NCI-H1105 treated with DMSO at 0.1 percent for 48 hours (cell line): Measurements from ENCODE around the gene RAD50.
A peak's percentile ranks its signal among the peaks of the same experiment; 100 is the strongest.
"Not testable (repeated sequence)": the region's sequence is repeated elsewhere in the genome, so short reads cannot be mapped to it uniquely, and the experiment has no call there.

Source experiments
- DNase-seq: peaks from one replicate; lab custom pipeline; 2025; lab: John Stamatoyannopoulos, UW

Gene RAD50

DNA sequence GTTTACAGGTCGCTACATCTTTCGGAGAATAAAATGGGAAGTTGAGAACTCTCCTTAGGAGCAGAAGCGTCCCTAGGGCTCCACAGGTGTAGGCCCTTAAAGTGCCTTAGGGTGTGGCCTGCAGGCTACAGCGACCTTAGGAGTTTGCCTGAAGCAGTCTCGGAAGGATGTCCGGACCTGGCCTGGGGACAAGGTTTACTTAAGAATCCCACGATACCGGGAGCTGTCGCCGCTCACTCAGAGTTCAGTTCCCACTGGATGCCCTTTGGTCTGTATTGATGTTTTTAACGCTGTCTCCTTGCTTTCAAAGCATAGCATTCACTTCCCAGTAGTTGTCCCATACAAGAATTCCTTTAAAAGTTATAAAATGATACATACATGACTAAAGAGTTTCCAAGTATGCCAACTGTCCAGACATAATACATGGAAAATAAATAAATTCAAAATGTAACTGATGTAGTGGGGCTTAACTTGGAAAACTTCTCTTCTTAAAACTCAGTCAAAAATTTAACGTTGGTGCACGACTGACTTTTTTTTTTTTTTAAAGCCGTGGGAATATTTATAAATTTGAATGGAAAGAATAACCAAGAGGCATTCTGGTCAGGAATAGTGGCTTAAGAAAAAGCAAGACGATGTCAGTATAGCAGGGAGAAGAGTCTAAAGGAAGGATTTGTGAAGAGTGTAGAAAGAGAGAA lies 848 bp downstream of the RAD50 start:
- DNase-seq: peak; percentile 15

DNA sequence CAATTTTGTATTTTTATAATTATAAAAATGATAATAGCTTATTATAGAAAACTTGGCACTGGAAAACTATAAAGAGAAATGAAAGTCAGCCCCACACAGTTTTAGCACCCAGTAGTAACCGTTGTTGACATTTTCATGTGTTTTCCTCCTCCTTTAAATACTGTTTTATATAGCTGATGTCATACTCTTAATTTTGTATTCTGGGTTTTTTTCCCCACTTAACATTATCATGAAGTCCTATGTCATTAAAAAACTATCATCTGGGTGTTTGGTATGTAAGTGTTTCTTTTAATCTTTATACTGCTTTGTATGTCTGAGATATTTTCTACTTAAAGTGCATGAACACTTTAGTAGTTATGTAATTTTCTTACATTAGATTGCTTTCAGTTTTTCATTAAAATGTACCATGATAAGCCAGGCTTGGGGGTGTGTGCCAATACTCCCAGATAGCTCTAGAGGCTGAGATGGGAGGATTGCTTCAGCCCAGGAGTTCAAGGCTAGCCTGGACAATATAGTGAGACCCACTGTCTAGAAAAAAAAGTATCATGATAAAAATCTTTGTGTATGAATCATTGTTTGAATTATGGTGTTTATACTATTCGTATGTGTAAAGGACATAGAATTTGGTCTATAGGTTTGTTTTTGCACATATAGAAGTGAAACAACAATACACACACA lies 2.7 kb downstream of the RAD50 start:
- no peak for DNase-seq

DNA sequence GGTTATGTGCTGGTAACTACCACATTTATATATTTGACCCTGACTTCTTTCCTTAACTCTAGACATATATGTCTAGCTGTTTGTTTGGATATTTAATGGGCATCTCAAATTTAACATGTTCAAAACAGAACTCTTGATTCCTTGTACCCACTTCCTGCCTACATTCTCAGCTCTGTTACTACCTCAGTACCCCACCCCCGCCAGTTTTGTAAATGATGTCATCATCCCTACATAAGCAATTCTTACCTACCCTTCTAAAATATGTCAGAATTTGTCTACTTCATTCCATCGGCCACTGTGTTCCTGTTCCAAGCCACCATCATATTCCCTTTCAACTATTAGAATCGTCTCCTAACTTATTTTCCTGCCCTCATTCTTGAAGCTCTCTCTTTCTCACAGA lies 4.8 kb downstream of the RAD50 start:
- DNase-seq: no peak

DNA sequence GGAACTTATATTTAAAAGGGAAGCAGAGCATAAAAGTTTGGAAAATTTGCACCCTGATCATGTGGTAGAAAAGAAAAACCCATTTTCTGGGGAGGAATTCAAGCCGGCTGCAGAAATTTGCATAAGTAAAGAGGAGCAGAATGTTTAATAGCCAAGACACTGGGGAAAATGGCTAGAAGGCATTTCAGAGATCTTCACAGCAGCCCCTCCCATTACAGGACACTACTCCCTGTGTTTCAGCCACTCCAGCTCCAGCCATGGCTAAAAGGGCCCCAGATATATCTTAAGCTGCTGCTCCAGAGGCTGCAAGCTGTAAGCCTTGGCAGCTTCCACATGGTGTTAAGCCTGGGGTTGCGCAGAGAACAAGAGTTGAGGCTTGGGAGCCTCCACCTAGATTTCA lies 7.8 kb downstream of the RAD50 start:
- not testable (repeated sequence) for DNase-seq

DNA sequence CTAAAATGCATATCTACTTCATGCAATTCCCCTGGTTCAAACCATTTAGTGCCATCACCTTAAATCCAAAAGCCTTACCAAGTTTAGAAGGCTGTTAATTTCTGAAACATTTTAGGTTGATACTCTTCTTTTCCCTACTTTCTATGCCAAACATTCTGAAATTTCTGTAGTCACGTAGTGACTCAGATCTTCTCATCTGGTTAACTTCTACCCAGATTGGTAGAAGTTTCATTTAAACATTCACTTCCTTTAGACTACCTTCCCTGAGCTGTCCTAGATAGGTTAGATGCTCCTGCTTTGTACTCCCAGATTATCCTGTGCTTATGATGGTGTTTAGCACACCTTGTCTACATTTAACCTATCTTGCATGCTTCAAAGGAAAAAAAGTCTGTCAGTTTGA lies 9.9 kb downstream of the RAD50 start:
- DNase-seq: no peak

DNA sequence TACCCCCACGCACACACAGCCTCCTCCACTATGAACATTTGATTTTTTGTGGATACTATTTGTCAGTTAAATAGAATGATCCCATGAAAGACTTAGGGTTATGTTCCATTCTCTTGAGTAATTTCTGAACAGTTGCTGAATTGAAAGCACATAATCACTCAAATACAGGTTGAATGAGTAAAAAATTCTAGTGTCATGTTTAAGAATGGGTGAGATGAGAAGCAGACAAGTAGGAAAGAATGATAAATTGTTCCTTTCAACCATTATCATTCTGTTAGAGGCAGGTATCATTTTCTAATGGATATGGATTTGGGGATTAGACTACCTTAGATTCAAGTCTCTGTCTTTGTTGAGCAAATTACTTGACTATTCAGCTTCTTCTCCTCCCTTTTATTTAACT lies 19.3 kb downstream of the RAD50 start:
- no peak for DNase-seq

DNA sequence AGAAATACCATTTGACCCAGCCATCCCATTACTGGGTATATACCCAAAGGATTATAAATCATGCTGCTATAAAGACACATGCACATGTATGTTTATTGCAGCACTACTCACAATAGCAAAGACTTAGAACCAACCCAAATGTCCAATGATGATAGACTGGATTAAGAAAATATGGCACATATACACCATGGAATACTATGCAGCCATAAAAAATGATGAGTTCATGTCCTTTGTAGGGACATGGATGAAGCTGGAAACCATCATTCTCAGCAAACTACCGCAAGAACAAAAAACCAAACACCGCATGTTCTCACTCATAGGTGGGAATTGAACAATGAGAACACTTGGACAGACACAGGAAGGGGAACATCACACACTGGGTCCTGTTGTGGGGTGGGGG lies 27.8 kb downstream of the RAD50 start:
- not testable (repeated sequence) for DNase-seq

DNA sequence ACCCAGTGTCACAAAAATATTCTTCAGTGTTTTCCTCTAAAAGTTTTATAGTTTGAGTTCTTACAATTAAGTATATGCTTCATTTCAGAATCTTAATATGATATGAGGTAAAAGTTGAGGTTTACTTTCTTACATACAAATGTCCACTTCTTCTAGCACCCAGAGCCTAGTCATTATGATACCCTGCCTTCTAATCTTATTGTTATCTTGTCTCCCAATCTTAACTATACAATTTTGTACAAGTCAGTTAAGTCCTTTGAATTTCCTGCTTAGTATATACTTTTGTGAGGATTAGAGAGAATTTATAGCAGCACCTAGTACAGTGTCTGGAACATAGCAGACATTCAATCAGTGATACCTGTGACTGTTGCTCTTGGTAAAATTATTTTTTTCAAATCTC lies 29.3 kb downstream of the RAD50 start:
- no peak for DNase-seq

DNA sequence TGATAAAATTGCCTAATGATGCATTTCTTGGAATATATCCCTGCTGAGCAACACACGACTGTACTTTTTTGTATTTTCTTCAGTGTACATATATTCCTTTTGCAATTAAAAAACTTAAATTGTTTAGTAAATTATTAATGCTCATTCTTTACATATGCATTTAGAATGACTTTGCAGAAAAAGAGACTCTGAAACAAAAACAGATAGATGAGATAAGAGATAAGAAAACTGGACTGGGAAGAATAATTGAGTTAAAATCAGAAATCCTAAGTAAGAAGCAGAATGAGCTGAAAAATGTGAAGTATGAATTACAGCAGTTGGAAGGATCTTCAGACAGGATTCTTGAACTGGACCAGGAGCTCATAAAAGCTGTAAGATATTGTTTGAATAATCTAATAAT lies 32.7 kb downstream of the RAD50 start:
- DNase-seq: no peak

DNA sequence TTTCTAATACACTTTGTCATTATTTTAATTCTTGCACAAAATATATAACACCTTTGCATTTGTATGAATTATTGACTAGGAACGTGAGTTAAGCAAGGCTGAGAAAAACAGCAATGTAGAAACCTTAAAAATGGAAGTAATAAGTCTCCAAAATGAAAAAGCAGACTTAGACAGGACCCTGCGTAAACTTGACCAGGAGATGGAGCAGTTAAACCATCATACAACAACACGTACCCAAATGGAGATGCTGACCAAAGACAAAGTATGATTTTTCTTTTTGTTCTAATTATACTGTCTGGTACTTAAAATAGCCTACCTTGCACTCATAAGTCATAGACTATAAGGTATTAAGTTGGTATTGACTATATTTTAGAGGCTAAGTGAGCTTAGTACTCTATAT lies 34.4 kb downstream of the RAD50 start:
- no peak for DNase-seq

DNA sequence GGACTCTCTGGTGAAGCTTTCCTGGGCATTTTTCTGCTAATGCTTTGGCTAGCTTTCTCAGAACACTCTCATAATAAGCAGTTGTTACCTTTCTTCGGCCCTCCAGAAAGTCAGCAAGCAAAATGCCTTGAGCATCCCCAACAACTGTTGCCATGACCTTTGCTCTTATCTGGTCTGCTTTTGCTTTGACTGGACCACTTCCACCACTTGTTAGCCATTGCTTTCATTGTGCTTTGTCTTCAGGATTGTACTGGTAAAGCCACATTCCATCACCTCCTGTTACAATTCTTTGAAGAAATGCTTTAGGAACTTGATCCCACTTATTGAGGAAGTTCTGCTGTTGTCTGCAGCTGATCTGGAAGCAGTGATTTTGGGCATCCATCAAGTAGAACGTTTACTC lies 35.7 kb downstream of the RAD50 start:
- DNase-seq: no peak

DNA sequence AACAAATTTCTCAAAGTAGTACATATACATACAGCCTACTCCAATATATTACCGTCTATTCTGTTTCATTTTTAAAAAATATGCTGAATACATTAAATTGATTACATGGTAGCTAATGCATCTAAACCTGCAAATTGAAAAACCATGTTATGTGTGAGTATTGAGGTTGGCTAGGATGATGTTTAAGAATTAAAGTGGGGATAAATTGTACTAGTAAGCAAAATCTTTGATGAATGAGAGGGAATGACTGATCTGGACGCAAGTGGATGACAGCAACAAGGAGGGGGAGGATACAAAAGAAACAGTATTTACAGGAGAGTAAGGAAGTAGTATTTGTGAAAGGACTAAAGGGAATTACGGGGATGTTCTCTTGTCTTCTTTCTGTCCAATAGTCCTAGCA lies 37.4 kb downstream of the RAD50 start:
- DNase-seq: no peak

DNA sequence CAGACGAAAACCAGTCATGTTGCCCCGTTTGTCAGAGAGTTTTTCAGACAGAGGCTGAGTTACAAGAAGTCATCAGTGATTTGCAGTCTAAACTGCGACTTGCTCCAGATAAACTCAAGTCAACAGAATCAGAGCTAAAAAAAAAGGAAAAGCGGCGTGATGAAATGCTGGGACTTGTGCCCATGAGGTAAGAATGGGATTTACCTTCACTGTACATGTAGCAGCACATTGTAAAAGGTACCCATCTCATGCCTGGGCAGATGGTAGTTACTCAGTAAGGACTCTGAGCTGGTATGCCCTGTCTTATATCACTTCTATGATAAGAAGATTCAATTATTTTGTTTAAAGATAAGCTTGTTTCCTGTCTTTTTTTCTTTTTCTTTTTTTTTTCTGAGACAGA lies 38.8 kb downstream of the RAD50 start:
- no peak for DNase-seq

DNA sequence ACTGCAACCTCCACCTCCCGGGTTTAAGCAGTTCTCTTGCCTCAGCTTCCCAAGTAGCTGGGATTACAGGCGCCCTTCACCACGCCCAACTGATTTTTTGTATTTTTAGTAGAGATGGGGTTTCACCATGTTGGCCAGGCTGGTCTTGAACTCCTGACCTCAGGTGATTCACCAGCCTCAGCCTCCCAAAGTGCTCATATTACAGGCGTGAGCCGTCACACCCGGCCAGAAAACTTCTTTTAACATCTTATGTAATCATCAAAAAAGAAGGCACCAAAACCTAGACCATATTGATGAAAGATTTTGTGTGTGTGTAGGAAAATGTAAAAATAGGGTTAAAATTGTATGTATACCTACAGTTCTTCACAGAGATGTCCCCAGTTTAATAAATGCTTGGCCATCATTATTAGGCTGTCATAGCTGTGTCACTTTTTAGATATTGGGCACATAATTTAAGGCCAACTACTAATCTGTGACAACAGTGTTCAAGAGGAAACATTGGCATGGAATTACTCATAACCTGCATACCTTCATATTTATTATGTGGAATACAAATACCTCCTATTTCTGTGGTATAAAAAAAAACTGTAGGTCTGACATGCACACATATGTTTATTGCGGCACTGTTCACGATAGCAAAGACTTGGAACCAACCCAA lies 44.4 kb downstream of the RAD50 start:
- DNase-seq: no peak

DNA sequence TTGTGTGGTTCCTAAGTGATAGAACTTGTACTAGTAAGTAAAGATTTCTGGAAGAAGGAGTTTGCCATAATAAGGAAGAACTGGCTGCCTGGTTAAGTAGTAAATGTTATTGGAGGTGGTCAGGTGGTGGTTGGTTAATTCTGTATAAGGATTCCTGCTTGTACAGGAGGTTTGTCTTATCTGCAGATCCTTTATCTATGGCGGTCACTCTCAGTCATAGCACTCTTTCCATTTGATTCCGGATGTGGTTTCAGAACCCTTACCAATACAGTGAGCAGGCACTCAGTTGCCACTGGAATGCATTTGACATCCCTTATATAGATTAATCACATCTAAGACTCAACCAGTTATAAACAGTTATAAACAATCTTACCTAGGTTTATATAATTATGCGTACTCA lies 50.3 kb downstream of the RAD50 start:
- DNase-seq: no peak

DNA sequence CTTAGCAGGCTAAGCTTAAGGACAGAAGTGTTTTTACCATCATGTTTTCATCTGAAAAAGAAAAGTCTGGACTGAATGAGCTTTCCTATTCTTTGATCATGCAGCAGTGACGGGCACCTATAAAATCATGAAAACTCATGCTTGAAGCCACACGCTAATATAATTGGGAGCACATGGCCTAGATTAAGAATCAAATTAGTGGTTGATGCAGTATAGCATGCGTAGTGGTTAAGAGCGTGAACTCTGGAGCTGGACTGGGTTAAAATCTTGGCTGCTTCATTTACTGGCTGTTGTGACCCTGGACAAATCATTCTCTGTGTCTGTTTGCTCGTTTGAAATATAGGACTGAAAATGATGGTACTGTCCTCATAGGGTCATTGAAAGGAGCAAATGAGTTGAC lies 51.3 kb downstream of the RAD50 start:
- DNase-seq: no peak

DNA sequence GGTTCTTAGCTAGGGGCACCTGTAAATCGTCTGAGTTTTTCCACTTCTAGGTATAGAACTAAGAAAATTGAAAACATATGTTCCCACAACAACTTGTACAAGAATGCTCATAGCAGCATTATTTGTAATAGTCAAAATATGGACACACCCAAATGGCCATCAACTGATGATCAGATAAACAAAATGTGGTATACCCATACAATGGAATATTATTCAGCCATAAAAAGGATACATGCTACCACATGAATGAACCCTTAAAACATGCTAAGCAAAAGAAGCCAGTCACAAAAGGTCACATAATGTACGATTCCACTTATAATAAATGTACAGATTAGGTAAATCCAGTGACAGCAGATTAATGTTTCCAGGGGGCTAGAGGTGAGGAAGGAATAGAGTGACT lies 55.2 kb downstream of the RAD50 start:
- no peak for DNase-seq

DNA sequence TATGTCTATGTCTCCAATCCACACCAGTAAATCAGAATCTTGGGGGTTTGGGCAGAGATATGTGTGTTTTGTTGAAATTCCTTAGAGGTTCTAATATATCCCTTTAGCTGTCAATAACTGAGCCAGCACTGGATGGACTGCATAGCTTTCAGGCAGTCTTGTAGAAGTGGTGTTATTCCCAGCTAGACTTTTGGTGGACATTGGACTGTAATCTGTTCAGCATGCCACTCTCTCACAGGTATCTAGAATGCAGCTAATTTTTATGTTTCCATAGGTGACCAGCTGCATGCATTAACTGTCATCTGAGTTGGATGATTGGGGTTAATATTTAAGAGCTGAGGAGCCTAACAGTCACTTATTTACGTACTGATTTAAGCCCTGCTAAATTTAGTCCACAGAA lies 56.1 kb downstream of the RAD50 start:
- DNase-seq: no peak

DNA sequence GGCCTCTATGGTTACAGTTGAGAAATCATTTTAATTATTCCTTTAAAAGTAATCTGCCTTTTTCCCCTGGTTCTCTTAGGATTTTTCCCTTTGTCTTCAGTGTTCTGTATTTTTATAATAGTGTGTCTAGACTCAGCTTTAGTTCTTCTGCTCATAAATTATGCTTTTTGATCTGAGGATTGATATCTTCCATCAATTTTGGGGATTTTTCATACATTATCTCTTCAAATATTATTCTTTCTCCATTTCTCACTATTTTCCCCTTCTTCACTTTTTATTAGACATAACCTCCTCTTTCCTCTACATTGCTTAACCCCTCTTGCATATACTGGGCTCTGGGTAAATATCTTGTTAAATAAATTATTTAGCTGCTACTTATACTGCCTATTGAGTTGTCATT lies 64.9 kb downstream of the RAD50 start:
- DNase-seq: no peak

DNA sequence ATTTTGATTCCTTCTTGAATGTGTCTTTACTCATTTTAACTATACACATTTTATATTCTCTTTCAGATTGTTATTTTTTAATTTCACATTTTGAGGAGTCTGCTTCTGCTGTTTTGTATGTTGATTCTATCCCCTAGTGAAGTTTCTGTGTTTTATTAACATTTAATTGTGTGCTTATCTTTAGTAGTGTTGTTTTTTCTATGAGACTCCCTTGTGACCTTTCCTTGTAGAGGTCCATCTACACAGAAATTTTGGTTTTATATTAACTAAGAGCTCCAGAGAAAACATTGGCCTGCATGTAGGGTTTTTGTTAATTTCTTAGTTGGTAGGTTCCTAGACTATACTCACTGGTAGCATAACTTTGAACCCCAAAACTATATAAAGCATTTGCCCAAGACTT lies 65.8 kb downstream of the RAD50 start:
- no peak for DNase-seq

DNA sequence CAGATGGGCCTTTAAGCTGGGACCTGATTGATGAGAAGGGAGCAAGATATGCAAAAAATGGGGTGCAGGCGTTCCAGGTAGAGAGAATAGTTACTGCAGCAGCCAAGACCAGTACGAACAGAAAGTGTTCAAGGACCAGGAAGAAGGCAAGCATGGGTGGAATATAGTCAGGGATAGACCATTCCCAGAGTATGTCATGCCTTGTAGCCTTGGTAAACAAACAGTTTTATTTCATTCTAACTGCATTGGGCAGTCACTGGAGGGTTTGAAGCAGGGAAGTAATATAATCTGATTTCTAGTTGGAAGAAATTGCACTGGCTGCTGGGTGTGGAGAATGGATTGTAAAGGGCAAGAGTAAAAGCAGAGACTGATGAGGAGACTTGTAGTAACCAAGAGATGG lies 70.7 kb downstream of the RAD50 start:
- DNase-seq: no peak

DNA sequence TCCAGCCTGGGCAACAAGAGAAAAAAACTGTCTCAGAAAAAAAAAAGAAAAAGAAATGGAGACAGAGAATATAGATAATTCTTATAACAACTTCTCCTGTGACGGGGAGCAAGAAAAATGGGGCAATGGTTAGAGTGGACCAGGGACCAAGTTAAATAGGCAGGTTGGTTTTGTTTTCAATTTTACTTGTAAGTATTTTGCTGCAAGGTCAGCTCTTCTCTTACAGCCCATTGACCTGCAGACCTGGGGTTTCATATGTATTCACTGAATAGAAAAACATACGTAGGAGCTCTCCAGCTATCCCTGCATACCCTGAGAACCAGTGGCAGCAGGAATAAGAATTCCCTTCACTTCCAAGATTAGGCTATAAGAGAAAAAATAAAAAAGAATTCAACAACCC lies 72.0 kb downstream of the RAD50 start:
- DNase-seq: no peak

DNA sequence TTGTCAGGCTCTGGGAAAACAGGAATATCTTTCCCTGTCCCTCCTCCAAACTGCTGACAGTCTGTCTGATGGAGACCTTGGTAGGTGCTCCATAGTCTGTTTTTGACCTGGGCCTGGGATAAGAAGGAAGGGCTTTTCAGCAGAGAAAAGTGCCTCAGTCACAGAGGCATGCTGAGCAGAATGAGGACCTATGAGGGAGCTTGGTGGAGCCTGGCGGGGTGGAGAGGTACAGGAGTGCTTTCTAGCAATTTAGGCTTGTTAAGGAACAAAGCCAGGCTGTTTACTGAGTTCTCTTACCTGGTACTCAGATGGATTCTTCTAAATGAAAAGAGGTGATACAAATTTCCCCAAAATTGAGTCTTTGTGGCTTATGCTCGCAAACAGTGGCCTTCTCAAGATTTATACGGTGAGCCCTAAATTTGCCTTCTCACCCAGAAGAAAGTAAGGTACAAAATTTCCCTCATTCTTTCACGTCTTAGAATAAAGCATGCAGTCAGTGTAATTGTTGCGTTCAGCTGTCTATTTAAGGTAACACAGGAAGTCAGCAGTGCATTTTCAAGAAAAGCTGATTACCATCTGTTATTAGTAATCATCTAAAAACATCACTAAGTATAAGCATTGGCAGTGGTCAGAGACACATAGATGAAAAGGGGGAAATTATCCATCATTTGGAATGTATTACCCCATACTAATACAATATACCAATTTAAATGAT lies 72.6 kb downstream of the RAD50 start:
- DNase-seq: no peak
